Nucleus accumbens (tissue), 56 donors: Measurements from ENCODE around the gene ZSCAN31.

Source experiments
- DNase-seq, 56 donors: peaks; one replicate each; lab custom pipeline; 2025; lab: John Stamatoyannopoulos, UW

The ZSCAN31 gene

GRCh38 chr6:28353981-28354676 is 18.2 kb upstream of the ZSCAN31 start:
- peak in 17 of 56 donors; percentile 1 to 51 (median 8) for DNase-seq

GRCh38 chr6:28353356-28353755 is 17.4 kb upstream of the ZSCAN31 start:
- DNase-seq: no peak

- DNase-seq: no peak
These were observed 15.6 kb upstream of the ZSCAN31 start for GRCh38 chr6:28351493-28351925.

DNA sequence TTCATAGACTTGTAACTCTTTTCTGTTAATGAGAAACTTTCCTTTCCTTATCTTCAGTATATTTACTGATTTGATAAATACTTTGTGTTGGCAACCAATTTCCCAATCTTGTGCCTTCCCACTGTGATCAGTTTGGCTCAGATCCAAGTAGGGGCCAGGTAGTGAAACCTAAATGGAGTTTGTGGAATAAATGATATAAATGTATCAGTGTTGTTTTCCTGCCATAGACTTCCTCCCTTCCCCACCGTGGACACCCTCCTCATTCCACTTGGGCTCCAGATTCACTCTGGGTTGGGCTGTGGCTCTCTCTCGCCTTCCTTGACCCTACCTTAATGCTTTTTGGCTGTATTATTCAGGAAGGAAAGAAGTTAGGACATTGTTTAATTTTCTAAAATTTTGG is 15.1 kb upstream of the ZSCAN31 start:
- DNase-seq: no peak

GRCh38 chr6:28349892-28350737 is 14.2 kb upstream of the ZSCAN31 start, which contains the start of gene ZKSCAN3:
ZKSCAN3 (plus strand) TSS chr6:28349947; CDS start chr6:28359587, 9,640 bp downstream.
- DNase-seq: peak in 55 of 56 donors; percentile 19 to 91 (median 70)

DNA sequence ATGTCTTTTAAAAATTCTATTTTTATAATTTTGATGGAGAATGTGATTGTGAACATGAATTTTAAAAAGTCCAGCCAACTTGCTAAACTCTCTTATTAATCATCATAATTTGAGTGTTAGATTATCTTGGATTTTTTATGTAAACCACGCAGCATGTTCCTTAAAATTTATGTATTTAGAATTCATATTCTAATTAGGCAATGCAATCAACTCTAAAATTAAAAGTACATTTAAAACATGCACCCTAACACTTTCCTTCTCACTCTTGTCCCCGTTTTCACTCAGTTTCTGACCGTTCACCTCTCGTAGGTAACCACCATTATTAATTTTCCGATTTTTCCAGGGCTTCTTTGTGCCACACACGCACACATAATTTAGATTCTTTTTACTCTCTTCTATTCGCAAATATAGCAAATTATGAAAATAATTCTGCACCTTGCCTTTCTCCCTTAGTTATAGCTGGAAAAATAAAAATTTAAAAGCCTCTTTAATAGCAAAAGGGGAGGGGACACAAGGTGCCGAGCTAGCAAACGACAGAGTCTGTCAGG is 13.5 kb upstream of the ZSCAN31 start:
- no peak for DNase-seq

GRCh38 chr6:28347119-28347518 is 11.2 kb upstream of the ZSCAN31 start:
- no peak for DNase-seq

DNA sequence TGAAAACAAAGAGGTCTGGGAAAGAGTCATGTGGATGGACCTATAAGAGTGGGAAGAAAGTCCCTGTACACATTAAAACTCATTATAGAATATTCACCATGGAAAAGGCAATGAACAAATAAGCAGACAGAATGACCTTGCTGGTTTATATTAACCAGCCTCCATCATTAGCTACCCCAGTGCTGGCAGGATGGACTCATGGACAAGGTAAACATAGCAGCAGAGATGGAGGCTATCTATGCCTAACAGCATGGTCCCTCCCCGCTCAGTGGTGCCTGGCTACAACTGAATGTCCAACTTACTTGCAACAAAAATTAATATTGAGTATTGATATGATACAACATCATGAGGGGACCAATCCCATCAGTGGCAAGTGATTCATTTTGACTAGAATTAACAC is 9.3 kb upstream of the ZSCAN31 start:
- DNase-seq: no peak

- no peak for DNase-seq
These were observed 8.1 kb upstream of the ZSCAN31 start for GRCh38 chr6:28343898-28344677.

DNA sequence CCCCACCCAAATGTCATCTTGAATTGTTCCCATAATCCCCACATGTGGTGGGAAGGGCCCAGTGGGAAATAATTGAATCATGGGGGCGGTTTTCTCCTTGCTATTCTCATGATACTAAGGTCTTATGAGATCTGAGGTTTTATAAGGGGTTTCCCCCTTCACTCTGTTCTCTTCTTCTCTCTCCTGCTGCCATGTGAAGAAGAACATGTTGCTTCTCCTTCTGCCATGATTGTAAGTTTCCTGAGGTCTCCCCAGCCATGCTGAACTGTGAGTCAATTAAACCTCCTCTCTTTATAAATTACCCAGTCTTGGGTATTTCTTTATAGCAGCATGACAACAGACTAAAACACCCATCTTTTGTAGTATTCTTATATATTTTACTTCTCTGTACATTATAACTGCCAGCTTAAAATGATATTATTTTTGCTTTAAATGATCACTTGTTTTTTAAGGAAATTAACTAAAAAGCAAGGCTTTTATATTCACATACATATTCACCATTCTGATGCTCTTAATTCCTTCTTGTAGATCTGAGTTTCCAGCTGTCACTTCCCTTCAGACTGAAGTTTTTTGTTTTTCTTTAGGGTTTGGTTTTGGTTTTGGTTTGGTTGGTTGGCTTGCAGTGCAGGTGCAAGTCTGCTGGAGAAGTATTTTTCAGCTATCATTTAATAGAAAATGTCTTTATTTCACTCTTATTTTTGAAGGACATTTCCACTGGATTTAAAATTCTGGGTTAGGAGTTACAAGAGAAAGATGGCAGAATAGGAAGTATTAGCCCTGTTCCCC is 4.6 kb upstream of the ZSCAN31 start:
- DNase-seq: no peak

DNA sequence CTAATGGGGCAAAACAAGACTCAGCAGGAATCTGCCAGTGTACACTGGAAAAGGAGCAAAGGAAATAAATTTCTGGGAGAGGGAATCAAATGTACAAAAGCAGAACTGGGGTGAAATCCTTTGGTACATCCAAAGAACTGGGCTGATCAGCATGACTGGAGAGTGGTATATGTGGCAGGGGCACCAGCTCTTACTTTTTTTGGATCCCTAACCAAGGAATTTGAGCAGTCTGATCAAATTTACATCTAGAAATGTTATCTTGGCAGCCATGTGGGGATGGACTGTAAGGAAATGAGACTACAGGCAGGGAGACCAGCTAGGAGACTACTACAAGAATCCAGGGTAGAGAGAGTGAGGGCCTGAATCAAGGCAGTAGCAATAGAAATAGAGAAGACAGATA is 1.2 kb upstream of the ZSCAN31 start:
- DNase-seq: no peak

GRCh38 chr6:28336284-28337120 is 554 bp upstream of the ZSCAN31 start:
- peak in 17 of 56 donors; percentile 4 to 52 (median 38) for DNase-seq

DNA sequence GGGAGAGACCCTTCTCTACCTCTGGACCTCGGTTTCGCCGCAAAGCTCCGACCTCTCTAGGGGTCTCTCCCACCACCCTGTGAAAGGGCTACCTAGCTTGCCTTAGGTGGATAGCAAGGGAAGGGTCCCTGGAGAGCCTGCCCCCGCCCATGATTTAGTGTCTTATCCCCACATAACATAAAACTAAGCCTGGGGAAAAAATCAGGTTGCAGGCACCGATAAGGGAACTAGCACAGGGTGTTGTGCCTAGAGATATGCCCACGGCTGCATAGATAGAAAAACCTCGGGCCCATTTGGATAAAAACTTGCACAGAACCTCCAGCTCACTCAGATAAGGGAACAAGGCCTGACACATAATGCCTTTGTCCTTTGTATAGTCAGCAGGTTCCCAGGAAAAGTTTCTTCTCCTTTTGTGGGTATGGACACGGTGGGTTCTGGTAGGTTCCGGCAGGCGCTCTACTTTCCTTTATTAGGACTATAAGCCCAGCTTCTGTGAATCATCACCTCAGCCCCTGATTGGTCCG is 846 bp downstream of the ZSCAN31 start:
- DNase-seq: peak in 1 of 56 donors; percentile 34

DNA sequence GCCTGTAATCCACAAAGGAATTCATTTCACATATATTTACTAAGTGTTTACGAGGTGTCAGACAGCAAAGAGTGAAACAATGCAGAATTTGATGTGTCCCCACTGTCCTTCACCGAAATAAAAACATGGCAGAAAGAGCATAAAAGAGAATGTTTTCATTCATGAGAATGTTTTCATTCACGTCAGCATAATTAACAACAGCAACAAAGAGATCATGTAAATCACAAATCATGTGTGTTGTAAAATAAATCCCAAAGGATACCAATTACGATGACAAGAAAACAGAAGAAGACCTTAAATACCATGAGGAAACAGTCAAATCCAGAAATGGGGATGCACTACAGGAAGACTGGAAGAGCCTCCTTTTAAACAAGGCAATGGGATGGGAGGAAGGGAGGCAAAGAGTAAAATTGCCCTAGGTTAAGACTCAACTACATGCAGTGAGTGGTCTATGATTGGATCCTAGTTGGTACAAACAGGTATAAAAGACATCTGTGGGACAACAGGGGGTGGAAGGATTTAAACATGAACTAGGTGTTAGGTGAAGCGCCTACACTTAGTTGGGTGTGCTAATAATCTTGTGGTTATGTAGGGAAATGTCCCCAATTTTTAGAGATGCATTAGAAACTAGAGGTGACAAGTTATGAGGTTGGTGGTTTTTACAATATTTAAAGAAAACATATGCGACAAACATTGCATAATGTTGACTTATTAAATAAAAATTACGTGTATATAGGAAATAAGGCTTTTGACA is 1.5 kb downstream of the ZSCAN31 start:
- no peak for DNase-seq

GRCh38 chr6:28333599-28334018 is 2.3 kb downstream of the ZSCAN31 start:
- no peak for DNase-seq

GRCh38 chr6:28333047-28333446 is 2.9 kb downstream of the ZSCAN31 start:
- no peak for DNase-seq

GRCh38 chr6:28330041-28330440 is 5.9 kb downstream of the ZSCAN31 start:
- DNase-seq: no peak
